ENCODE results near the gene PRIMA1.
"Not testable (repeated sequence)": the region's sequence is repeated elsewhere in the genome, so short reads cannot be mapped to it uniquely, and the experiment has no call there.

The PRIMA1 gene

DNA sequence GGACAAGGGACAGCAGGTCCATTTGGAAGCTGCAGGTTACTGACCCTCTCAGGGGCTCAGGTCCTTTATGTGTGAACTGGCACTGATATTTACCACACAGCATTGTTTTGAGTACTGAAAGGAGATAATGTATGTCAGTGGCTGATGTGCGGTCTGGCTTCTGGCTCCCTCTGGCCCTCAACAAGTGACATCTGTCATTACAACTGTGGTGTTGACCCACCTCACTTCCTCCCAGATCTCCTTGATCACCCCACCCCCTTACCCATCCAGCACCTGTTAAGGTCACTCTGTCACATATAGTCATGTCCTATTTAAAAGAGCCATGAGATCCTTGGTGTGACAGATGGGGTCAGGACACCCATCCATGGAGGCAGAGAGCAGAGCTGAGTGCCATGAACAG, 22.7 kb upstream of the PRIMA1 start:
- TF ChIP-seq, protein P1, sequence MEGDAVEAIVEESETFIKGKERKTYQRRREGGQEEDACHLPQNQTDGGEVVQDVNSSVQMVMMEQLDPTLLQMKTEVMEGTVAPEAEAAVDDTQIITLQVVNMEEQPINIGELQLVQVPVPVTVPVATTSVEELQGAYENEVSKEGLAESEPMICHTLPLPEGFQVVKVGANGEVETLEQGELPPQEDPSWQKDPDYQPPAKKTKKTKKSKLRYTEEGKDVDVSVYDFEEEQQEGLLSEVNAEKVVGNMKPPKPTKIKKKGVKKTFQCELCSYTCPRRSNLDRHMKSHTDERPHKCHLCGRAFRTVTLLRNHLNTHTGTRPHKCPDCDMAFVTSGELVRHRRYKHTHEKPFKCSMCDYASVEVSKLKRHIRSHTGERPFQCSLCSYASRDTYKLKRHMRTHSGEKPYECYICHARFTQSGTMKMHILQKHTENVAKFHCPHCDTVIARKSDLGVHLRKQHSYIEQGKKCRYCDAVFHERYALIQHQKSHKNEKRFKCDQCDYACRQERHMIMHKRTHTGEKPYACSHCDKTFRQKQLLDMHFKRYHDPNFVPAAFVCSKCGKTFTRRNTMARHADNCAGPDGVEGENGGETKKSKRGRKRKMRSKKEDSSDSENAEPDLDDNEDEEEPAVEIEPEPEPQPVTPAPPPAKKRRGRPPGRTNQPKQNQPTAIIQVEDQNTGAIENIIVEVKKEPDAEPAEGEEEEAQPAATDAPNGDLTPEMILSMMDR (IDR thresholded peaks at IDR 0.05; ENCODE audit: insufficient read depth, low read length, missing control alignments): no peak
- DNase-seq (ENCODE audit: low read depth, low spot score): no peak
- H3K4me3 ChIP-seq (ENCODE audit: low read depth, low read length): no peak overlapping the region
- CTCF ChIA-PET: no interaction called here
- POLR2A ChIA-PET: no interaction called here

DNA sequence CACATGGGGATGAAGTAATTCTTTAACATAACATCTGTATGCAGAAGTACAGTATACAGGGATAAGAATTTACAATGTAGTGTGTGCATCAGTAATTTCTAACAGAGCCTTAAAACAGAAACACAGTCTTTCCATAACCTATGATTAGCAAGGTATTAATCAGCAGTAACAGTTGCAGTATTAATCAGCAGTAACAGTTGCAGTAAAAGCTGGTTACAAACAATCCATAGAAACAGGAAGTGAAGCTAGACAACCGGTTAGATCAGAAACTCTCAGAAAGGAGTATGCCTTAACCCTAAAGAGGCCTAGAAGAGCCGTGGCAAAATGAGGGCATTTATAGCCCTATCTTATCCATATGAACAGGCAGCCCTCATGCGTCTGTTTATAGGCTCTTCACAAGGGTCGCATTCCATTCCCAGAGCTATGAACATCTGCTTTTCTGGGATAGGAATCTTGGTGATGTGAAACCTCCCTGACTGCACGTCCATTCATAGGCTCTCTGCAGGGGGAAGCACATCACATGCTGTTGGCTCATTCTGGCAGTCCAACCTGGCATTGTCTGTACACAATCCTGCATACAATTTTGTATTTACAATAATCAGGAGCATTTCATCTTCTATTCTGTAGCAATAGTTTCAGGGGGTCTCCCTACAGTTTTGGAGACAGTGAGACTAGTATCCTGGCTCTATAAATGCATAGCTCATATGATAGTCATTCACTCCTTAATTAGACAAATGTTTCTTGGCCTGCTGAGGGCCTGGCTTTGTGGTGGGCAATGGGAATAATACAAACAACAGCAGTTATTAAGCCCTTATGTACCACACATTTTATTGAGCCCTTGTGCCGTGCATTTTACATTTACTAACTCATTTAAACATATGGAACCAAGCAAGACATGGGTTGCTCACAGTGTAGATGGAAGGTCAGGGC, 21.5 kb upstream of the PRIMA1 start:
- H3K4me3 ChIP-seq (ENCODE audit: low read depth, low read length); DNase-seq (ENCODE audit: low read depth, low spot score); CTCF ChIA-PET; POLR2A ChIA-PET: not testable (repeated sequence)

DNA sequence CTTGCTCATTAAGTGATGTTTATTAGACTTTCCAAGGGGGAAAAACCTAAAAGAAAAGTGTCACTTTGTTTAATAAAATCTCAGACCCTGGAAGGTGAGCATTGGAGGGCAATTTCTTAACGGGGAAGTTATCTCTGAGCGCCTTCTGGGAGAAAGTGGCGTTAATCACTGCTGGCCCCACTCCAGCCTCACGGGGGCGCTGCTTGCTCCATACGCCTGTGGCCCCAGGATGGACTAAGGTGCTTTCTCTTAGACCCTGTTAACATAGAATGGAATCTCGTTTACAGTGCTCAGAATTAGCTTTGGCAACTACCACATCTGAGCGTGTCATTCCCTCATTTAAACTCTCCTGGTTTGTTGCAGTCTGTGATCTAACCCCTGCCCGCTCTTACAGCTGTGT, 16.4 kb upstream of the PRIMA1 start:
- TF ChIP-seq, protein P1 (IDR thresholded peaks at IDR 0.05; ENCODE audit: insufficient read depth, low read length, missing control alignments): no peak
- CTCF ChIA-PET: no interaction called here
- no peak for DNase-seq (ENCODE audit: low read depth, low spot score)
- no peak overlapping the region for H3K4me3 ChIP-seq (ENCODE audit: low read depth, low read length)
- POLR2A ChIA-PET: no interaction called here

DNA sequence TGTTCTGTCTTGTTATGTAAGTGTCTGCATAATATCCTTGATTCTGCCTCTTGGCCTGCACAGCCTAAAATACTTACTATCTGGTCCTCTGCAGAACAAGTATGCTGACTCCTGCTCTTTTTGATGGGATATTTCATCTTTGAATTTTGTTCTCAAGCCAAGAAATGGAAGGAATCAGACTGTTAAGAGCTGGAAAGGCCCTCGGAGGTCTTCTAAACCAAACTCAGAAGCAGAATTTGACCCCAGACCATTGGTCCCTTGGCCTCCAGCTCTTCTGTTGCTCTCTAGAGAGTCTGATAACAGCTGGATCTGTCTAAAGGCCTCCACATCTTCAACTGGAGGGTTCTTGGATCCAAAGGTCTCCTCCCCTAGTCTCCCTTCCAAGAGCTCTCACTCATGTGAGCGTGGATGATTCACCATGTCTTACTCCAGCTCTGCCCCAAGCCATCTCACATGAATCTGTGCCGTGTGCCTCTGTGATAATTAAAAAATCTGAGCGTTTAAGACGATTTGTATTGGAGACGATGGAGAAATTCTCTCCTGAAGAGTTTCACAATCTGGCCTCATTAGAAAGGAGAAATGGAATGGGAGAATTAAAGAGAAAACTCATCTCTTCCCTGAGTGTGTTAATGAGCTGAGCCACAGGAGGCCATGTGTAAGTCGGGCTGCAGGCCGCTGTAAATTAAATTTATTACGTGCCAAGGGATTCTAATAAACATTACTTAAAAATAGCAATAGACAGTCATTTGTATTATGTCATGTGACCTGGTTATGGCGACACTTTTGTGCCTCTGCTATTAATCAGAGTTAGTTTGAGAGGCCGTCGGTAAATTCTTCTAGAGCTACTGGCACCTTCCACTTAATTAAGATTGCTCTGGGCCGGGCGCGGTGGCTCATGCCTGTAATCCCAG, 15.4 kb upstream of the PRIMA1 start:
- no peak for DNase-seq (ENCODE audit: low read depth, low spot score)
- ChIA-PET POLR2A (no interaction called here), CTCF (no interaction called here)
- H3K4me3 ChIP-seq (ENCODE audit: low read depth, low read length): no peak overlapping the region
- TF ChIP-seq, protein P1 (IDR thresholded peaks at IDR 0.05; ENCODE audit: insufficient read depth, low read length, missing control alignments): no peak

DNA sequence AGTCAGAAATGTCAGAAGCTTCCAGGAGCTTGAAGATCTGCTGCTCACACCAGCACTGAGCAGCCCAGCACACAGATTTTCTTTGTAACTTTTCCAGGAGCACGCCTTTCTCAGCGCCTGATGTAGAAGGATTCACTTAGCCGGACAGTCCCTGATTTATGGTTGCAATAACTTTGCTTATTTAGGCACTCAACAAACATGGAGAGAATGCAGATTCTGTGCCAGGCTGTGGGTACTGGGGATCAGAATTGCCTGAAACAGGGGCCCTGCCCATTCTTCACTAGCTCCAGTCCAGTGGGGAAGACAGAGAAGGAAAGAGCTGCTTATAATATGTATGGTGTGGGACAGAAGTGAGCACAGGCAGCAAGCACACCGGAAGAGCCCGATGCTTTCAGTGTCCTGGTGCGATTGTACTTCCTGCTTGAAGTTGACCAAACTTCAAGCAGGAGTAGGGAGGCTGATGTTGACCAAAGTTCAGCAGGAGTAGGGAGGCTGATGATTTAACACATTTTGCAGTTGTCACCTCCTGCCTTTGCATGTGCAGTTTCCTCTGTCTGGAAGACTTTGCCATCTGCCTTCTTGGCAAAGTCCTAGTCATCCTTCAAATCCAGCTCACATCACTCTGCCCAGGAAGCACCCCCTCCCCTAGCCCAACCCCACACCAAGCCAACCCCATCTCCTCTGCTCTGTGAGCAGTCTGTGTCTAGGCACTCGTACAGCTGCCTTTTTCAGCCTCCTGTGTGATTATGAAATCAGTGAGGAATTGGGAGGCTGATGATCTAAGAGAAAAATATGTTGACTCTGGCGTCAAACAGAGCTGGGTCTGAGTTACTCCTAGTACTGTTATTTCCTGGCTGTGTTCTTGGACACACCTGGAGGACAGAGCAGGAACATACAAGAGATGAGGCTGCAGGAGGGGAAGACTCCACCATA, 12.0 kb upstream of the PRIMA1 start:
- CTCF ChIA-PET: no interaction called here
- no peak for DNase-seq (ENCODE audit: low read depth, low spot score)
- POLR2A ChIA-PET: no interaction called here
- TF ChIP-seq, protein P1 (IDR thresholded peaks at IDR 0.05; ENCODE audit: insufficient read depth, low read length, missing control alignments): no peak
- H3K4me3 ChIP-seq (ENCODE audit: low read depth, low read length): no peak overlapping the region

DNA sequence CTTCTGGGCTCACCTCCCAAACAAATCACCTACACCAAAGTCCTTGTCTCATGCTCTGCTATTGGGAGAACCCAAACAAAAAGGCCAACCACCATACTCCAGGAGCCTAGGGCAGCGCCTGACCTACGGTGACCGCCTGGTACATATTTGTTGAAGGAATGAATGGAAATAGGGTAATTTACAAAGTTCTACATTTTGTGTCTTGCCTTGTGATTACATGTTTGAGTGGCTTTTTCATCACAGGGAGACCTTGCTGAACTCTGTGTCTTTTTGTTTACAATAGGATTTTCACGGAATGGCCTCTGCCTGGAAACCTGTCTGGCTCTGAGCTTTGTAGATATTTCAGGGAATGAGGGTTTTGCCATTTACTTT, 11.3 kb upstream of the PRIMA1 start:
- POLR2A ChIA-PET: no interaction called here
- TF ChIP-seq, protein P1 (IDR thresholded peaks at IDR 0.05; ENCODE audit: insufficient read depth, low read length, missing control alignments): no peak
- no peak overlapping the region for H3K4me3 ChIP-seq (ENCODE audit: low read depth, low read length)
- CTCF ChIA-PET: no interaction called here
- DNase-seq (ENCODE audit: low read depth, low spot score): no peak

All from AG04449 (cell line).